ENCODE measurements around the gene SENP7. TPM values are rescaled to one million over a fixed set of nuclear protein-coding genes. Genes with fewer than 3 reads are reported as not detected.

SENP7 gene
- total RNA-seq, 1 donor from 2014 or later = 10.8 TPM

GRCh38 chr3:101288294-101288693 is 224.7 kb downstream of the SENP7 start:
- Mint-ChIP-seq H3K27me3 (ENCODE audit: low read depth, unreplicated experiment) (no peaks in the 10 kb centered on the region), H3K9me3 (ENCODE audit: unreplicated experiment) (peaks cover 2% of the 10 kb centered on the region), H3K4me3 (ENCODE audit: unreplicated experiment) (no peak overlapping the region), H3K4me1 (ENCODE audit: low read depth, unreplicated experiment) (peaks cover 6% of the 10 kb centered on the region), H3K36me3 (ENCODE audit: low read depth, unreplicated experiment) (no peaks in the 10 kb centered on the region), H3K27ac (ENCODE audit: unreplicated experiment) (no peak overlapping the region)
- Histone ChIP-seq H3K4me3 (ENCODE audit: insufficient read depth, low read depth, low read length) (no peak overlapping the region), H3K4me2 (ENCODE audit: low read length) (no peak overlapping the region), H3K9me3 (ENCODE audit: insufficient read depth, low read depth, low read length) (no peaks in the 10 kb centered on the region), H3K27me3 (ENCODE audit: insufficient read depth, low read length) (no peaks in the 10 kb centered on the region), H4K20me1 (ENCODE audit: insufficient read depth, low read length) (no peaks in the 10 kb centered on the region), H3K27ac (ENCODE audit: low read depth, low read length) (no peak overlapping the region), H3K79me2 (ENCODE audit: insufficient read depth, low read length) (no peaks in the 10 kb centered on the region), H3K4me1 (ENCODE audit: insufficient read depth, low read length) (no peaks in the 10 kb centered on the region), H3K36me3 (ENCODE audit: insufficient read depth, low read length) (no peaks in the 10 kb centered on the region), H3K9ac (ENCODE audit: low read length) (no peak overlapping the region), H2AFZ (ENCODE audit: low read depth, low read length) (no peak overlapping the region)
- TF ChIP-seq, protein P1, sequence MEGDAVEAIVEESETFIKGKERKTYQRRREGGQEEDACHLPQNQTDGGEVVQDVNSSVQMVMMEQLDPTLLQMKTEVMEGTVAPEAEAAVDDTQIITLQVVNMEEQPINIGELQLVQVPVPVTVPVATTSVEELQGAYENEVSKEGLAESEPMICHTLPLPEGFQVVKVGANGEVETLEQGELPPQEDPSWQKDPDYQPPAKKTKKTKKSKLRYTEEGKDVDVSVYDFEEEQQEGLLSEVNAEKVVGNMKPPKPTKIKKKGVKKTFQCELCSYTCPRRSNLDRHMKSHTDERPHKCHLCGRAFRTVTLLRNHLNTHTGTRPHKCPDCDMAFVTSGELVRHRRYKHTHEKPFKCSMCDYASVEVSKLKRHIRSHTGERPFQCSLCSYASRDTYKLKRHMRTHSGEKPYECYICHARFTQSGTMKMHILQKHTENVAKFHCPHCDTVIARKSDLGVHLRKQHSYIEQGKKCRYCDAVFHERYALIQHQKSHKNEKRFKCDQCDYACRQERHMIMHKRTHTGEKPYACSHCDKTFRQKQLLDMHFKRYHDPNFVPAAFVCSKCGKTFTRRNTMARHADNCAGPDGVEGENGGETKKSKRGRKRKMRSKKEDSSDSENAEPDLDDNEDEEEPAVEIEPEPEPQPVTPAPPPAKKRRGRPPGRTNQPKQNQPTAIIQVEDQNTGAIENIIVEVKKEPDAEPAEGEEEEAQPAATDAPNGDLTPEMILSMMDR (IDR thresholded peaks at IDR 0.05; ENCODE audit: insufficient read depth, low read depth, low read length) = no peak
- no peak for TF ChIP-seq EZH2 (IDR thresholded peaks at IDR 0.05; ENCODE audit: insufficient read depth, low read length)
- DNase-seq (ENCODE audit: low read depth) = no peak
- FAIRE-seq = peak; percentile 37

DNA sequence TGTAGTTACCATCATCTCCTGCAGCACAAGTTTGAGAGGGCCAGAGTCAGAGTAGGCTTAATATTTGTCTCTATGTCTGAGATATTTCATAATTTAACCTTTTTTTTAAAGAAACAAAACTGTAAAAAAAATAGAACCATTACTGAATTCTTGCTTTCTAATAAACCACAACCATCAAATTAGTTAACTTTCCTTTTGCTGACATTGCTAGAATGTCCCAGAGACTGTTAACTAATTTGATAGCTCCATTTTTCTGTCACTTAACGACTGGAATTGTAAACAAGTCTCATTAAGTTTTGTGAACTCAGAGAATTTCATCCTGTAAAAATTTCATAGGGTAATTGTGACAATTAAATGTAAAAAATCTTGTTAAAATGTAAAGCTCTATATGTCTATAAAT is 228.3 kb downstream of the SENP7 start:
- TF ChIP-seq EZH2 (IDR thresholded peaks at IDR 0.05; ENCODE audit: insufficient read depth, low read length) = no peak
- TF ChIP-seq, protein P1 (IDR thresholded peaks at IDR 0.05; ENCODE audit: insufficient read depth, low read depth, low read length) = no peak
- no peaks in the 10 kb centered on the region for H3K27me3 Mint-ChIP-seq (ENCODE audit: low read depth, unreplicated experiment)
- Histone ChIP-seq H3K36me3 (ENCODE audit: insufficient read depth, low read length) (no peaks in the 10 kb centered on the region), H3K4me1 (ENCODE audit: insufficient read depth, low read length) (no peaks in the 10 kb centered on the region), H3K4me2 (ENCODE audit: low read length) (no peak overlapping the region), H3K79me2 (ENCODE audit: insufficient read depth, low read length) (no peaks in the 10 kb centered on the region), H3K9me3 (ENCODE audit: insufficient read depth, low read depth, low read length) (no peaks in the 10 kb centered on the region), H3K27me3 (ENCODE audit: insufficient read depth, low read length) (no peaks in the 10 kb centered on the region), H4K20me1 (ENCODE audit: insufficient read depth, low read length) (no peaks in the 10 kb centered on the region), H3K9ac (ENCODE audit: low read length) (no peak overlapping the region), H3K4me3 (ENCODE audit: insufficient read depth, low read depth, low read length) (no peak overlapping the region), H3K27ac (ENCODE audit: low read depth, low read length) (no peak overlapping the region), H2AFZ (ENCODE audit: low read depth, low read length) (no peak overlapping the region)
- no peaks in the 10 kb centered on the region for H3K36me3 Mint-ChIP-seq (ENCODE audit: low read depth, unreplicated experiment)
- DNase-seq (ENCODE audit: low read depth) = no peak
- no peak for FAIRE-seq
- H3K27ac Mint-ChIP-seq (ENCODE audit: unreplicated experiment) = no peak overlapping the region
- H3K4me1 Mint-ChIP-seq (ENCODE audit: low read depth, unreplicated experiment) = peaks cover 11% of the 10 kb centered on the region
- H3K9me3 Mint-ChIP-seq (ENCODE audit: unreplicated experiment) = peaks cover 2% of the 10 kb centered on the region
- no peak overlapping the region for H3K4me3 Mint-ChIP-seq (ENCODE audit: unreplicated experiment)

- no peaks in the 10 kb centered on the region for H3K36me3 ChIP-seq (ENCODE audit: insufficient read depth, low read length)
- no peak overlapping the region for H3K9ac ChIP-seq (ENCODE audit: low read length)
- H4K20me1 ChIP-seq (ENCODE audit: insufficient read depth, low read length) = no peaks in the 10 kb centered on the region
- H3K4me3 ChIP-seq (ENCODE audit: insufficient read depth, low read depth, low read length) = no peak overlapping the region
- no peak overlapping the region for H2AFZ ChIP-seq (ENCODE audit: low read depth, low read length)
- no peaks in the 10 kb centered on the region for H3K36me3 Mint-ChIP-seq (ENCODE audit: low read depth, unreplicated experiment)
- H3K27ac ChIP-seq (ENCODE audit: low read depth, low read length) = no peak overlapping the region
- H3K79me2 ChIP-seq (ENCODE audit: insufficient read depth, low read length) = no peaks in the 10 kb centered on the region
- no peaks in the 10 kb centered on the region for H3K4me1 ChIP-seq (ENCODE audit: insufficient read depth, low read length)
- H3K4me1 Mint-ChIP-seq (ENCODE audit: low read depth, unreplicated experiment) = peaks cover 16% of the 10 kb centered on the region
- no peak overlapping the region for H3K27ac Mint-ChIP-seq (ENCODE audit: unreplicated experiment)
- no peak for DNase-seq (ENCODE audit: low read depth)
- H3K9me3 Mint-ChIP-seq (ENCODE audit: unreplicated experiment) = no peaks in the 10 kb centered on the region
- no peak overlapping the region for H3K4me2 ChIP-seq (ENCODE audit: low read length)
- no peak overlapping the region for H3K4me3 Mint-ChIP-seq (ENCODE audit: unreplicated experiment)
- H3K27me3 ChIP-seq (ENCODE audit: insufficient read depth, low read length) = no peaks in the 10 kb centered on the region
- peak; percentile 5 for FAIRE-seq
- no peaks in the 10 kb centered on the region for H3K27me3 Mint-ChIP-seq (ENCODE audit: low read depth, unreplicated experiment)
- H3K9me3 ChIP-seq (ENCODE audit: insufficient read depth, low read depth, low read length) = no peaks in the 10 kb centered on the region
- TF ChIP-seq, protein P1 (IDR thresholded peaks at IDR 0.05; ENCODE audit: insufficient read depth, low read depth, low read length) = no peak
- no peak for TF ChIP-seq EZH2 (IDR thresholded peaks at IDR 0.05; ENCODE audit: insufficient read depth, low read length)
These were observed 231.4 kb downstream of the SENP7 start for GRCh38 chr3:101281521-101282030.

Measured in astrocyte (in vitro differentiated cells and primary cell).